Stimulated activated CD4-positive, alpha-beta T cell treated with anti-CD3 and anti-CD28 coated beads, Interleukin-4, amount 100 ng/mL, for 1 hour (primary cell): ENCODE measurements around the gene SWI5.
"Not testable (repeated sequence)": the region's sequence is repeated elsewhere in the genome, so short reads cannot be mapped to it uniquely, and the experiment has no call there.

Source experiments
- DNase-seq: peaks from one replicate; pipeline ENCODE4 v3.0.0-alpha.2; 2020

Gene SWI5

DNA sequence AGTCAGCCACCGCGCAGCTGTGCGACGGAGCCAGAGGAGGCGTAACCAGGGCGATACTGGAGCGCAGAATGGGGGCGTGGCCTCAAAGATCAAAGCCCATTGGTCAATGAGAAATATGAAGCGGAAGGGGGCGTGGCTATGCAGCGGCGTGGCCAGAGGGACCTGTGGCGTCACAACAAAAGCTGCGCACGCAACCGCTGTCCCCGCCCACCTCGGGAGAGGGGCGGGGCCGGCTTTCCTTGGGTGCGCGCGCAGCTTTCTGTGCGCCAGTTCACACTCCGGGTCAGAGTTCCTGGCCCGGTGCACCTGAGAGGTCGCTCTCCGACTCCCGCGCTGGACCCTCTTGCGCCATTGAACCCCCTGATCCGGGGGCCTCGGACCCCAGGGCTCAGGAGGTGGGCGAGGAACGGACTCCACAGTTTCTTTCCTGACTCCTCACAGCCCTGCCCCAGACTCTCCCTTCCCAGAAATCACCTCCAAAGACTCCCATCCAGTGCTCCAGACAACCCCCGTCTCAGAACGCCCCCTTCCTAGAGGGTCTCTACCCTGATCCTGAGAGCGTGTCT is at the start of gene SWI5:
TSS of gene SWI5 (plus strand) at position 269 of the 566 bp plus-strand sequence.
- peak; percentile 100 for DNase-seq

DNA sequence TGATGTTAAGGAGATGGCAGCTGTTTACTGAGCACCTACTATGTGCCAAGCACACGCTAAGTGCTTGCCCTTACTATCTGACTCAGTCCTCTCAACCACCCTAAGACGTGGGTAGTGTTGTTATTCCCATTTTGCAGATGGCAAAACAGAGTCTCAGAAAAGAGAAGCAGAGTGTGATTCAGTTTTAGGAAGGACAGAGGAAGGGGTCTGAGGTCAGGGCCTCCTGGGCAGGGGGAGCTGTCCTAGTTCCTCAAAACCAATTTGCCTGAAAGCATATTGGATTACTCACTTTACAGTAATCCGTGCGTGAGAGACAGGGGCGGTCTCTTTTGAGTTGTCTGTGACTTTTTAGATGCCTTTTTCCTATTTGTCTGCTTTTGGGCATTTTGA is 49.7 kb upstream of the SWI5 start:
- no peak for DNase-seq

DNA sequence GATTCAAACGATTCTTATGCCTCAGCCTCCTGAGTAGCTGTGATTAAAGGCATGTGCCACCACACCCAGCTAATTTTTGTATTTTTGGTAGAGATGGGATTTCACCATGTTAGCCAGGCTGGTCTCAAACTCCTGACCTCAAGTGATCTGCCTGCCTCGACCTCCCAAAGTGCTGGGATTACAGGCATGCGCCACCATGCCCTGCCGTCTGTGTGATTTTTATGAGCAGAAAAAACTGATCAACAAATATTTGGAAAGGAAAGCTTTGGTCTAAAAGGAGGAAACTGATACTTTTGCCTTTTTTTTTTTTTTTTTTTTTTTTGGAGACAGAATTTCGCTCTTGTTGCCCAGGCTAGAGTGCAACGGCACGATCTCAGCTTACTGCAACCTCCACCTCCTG is 45.2 kb upstream of the SWI5 start:
- not testable (repeated sequence) for DNase-seq

DNA sequence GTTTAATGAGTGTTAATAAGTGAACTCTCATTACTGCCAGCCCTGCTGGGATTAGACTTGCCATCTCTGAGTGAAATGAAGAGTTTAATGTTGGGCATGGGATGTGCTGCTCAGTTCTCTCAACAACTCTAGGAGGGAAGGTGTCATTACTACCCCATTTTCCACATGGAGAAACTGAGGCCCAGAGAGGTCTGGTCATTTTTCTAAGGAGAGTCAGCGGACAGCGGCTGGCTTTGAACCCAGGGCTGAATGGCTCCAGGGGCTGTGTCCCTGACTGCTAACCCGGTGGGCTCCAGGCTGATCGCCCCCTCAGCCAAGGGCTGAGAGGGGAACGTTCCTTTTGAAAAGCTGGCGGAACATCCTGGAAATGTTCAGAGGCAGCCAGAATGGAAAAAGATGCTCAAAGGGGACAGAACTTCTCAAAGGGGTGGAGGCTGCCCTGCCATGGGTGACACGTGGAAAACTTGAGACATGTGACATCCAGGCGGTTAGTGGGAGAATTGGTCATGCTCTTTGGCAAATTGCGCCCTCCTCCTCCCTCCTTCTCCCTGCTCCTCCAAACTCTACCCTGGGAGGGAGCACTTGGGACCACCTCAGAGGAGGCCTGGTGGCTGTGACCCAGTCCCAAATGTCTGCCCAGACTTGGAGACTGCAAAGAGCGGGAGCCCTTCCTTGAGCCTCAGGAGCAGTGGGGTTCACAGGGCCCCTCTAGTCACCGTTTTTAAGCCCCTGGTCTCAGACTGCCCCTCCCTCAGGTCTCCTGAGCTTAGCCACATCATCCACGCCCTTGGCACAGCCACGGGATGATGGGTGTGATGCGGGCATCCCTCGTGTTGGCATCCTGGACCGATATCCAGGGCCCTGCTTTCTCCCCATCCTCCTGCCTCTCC is 44.2 kb upstream of the SWI5 start:
- DNase-seq = no peak

DNA sequence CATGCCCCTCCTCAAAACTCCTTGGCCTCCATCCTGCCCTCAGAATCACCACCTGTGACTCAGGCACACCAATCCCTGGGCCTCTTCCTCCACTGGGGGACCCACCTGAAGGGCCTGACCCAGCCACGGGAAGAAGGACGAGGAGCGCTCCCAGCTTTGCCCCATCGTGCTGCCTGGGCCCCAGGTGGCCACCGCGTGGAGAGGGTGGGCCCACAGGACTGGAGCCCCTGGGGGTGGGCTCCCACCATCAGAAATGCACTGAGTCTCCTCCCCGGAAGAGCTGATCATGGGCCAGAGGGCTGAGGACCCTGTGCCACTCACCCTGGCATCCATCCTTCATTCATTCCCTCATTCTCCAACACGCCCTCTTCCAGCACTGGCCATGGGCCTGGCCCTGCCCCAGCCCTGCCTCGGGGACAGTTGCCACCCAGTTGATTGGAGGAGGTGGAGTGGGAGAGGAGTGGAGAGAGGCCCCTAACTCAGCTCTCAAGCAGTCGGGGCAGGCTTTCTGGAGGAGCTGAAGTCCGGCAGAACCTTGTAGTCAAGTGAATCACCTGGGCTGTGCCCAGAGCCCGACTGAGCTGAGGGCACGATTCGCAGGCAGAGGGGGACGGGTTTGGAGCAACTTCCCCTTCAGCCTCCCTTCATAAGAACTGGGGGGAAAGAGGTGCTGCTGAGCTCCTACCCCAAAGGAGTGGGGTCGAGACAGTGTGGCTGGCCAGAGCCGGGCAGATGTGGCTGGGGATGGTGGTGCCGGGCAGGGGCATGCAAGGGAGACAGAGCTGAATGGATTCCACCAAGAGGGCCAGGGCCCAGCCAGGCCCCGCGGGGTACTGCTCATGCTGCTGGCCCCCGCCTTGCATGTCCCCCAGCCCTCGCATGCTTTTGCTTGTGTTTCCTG is 43.3 kb upstream of the SWI5 start:
- DNase-seq = no peak

DNA sequence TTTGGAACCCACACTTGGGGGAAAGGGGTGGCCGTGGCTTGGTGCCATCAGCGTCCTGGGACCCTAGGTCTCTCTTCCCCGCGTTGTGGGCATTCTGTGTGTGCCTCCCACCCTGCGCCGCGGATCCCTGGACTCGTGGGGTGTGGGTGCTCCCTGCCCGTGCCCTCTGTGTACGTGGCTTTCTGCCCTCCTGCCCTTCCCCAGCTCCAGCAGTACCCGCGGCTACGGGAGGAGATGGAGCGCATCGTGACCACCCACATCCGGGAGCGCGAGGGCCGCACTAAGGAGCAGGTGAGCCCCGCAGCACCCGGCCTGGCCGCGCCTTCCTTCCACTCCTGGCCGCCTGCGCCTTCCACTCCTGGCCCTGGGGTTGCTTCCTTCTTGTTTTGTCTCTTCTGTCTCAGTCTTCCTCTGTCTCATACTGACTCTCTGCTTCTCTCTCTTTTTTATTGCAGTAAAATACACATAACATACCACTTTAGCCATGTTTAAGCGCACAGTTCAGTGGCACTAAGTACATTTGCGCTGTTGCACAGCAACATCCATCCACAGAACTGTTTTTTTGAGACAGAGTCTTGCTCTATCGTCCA is 42.2 kb upstream of the SWI5 start:
- DNase-seq = no peak

DNA sequence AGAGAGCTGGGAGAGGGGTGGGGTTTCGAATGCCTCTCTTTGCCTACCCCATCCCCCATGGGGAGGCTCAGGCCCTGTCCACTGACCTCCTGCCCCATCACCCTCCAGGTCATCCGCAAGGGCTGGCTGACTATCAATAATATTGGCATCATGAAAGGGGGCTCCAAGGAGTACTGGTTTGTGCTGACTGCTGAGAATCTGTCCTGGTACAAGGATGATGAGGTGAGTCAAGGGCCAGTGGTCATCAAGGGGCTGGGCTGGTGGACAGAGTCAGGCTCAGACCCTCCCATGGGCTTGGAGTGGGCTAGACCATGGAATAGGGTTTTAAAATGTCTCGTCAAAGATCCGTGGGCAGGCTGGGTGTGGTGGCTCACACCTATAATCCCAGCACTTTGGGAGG is 34.0 kb upstream of the SWI5 start:
- DNase-seq = no peak

DNA sequence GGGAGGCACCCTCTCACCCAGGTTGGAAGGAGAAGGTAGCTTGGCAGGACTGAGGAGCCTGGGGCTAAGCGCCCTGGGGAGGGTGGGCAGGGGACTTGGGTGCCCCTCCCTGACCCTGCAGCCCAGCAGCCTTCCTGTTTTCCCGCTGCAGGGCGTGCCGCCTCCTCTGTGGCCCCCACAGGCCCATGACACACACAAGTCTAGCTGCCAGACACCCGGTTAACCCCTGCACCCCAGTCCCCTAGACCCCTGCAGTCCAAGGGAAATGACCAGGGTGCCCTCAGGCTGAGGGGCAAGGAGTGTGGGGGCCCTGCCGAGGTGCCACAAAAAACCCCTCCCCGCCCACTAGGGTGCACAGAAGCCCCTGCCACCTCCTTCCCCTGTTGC is 33.3 kb upstream of the SWI5 start:
- DNase-seq = no peak

DNA sequence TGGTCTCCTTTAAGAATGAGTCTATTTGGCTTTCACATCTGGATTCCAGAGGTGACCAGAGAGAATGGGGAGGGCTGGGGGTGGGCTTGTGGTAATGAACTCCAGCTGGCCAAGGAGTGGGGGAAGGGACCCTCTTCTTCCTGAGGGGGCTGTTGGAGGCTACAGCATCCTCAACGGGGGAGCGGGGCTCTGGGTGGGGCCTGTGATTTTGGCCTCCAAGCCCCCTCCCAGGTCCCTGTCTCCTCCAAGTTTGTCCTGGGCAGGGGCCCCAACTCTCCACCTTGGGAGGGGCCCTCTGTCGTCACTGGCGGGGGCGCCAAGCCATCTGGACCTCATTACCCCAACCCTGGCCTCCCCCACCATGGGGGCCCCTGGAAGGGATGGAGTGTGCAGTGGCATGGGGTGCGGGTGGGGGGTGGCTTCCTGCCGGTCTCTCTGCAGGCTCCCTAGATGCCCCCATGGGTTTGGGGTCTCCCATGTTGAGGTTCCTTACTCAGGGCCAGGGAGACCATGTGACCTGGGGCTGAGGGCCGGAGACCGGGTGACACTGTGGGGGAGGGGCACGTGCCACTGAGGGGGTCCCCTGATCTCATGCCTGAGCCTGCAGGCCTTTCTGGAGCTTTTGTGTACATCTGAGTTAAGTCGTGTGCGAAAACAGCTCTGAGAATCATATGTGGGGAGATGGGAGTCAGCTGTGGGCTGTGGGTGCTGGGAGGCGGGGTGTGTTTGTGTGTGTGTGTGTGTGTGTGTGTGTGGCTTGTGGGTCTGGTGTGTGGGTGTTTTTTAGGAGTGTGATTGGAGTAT is 32.7 kb upstream of the SWI5 start:
- no peak for DNase-seq

DNA sequence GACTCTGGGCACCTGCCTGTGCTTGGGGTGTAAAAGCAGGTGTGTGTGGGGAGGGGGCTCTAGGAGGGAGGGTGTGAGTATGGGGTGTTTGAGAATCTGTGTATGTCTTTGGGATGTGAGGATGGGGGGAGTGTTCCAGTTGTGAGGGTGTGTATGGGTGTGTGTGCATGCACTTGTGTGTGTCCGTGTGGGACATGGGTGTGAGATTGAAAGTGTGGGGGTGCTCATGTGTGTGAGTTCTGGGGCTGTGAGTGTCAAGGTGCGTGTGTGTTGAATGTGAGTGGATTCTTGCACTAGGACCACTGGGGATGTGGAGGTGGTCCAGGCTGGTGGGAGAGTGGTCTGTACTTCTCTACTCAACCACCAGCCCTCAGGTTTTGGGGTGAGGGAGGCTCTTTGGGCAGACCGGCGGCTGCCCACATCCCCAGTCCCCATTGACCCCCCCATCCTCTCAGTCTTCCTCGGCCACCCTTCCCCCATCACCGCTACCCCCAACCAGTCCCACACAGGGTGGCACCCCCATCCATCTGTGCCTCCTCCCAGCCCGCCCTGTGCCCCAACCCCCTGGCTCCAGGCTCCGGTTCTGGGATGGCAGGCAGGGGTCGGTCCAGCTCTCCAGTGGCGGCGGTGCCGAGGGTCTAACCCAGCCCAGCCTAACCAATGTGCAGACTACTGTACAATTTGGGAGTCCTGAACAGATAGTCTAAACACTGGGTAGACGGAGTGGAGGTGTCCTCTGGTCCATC is 31.8 kb upstream of the SWI5 start:
- no peak for DNase-seq

DNA sequence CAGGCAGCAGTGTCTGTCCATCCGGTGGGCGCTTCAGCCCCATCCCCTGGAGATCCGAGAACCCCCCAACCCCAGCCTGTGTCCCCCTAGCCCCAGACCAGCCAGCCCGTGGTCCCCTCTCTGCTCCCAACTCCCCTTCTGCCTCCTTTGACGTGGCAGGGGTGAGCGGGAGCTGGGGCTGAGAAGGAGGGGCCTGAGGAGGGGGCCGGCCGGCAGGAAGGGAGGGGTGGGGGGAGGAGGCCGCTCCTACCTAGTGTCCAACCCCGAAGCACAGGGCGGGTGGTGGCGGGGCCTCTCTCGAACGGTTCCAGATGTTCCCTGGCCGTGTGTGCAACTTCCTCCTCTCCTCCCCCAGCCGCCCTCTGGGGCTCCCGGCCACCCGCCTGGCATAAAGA is 31.2 kb upstream of the SWI5 start:
- DNase-seq = no peak

DNA sequence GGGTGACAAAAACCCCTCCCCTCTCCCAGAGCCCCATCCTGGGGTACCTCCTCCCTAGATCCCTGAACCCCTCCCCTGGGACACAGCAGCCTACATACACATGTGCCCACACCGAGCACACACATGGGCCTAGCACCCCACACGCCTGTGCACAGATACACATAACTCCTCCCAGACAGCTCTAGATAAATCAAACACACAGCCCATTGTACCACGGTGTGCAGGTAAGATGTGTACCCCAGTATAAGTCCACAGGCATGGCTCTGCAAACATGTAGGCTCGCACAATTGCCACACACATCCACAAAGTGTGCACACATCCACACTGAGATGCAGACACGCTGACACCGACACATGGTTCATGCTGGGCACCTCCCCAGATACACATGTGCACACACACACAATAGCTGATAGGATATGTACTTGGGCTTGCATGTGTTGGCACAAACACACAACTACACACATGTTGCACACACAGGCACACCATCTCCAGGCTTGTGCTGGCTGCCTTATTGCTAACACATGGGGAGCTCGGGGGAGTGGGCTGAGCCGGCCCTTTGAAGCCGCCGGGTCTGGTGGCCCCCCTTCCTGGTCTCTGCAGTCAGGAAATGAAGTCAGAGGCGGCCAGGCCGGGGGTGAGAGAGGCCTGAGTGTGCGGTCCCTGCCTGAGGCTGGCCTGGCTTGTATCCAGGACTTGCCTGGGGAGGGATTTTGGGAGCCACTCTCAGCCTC is 30.5 kb upstream of the SWI5 start:
- no peak for DNase-seq

DNA sequence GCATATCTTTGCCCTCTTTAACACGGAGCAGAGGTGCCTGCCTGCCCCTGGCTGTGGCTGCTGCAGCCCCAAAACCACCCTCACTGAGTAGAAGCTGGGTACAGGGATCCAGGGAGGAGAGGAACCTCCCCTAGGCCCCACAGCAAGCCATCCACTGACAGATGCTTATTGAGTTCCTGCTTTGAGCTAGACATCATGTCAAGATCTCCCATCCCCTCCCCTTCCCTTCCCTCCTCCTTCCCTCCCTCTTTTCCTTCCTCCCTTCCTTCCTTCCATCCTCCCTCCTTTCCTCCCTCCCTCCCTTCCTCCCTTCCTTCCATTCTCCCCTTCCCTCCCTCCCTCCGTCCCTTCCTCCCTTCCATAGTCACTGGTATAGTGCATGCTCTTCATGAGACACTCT is 29.6 kb upstream of the SWI5 start:
- DNase-seq = no peak

DNA sequence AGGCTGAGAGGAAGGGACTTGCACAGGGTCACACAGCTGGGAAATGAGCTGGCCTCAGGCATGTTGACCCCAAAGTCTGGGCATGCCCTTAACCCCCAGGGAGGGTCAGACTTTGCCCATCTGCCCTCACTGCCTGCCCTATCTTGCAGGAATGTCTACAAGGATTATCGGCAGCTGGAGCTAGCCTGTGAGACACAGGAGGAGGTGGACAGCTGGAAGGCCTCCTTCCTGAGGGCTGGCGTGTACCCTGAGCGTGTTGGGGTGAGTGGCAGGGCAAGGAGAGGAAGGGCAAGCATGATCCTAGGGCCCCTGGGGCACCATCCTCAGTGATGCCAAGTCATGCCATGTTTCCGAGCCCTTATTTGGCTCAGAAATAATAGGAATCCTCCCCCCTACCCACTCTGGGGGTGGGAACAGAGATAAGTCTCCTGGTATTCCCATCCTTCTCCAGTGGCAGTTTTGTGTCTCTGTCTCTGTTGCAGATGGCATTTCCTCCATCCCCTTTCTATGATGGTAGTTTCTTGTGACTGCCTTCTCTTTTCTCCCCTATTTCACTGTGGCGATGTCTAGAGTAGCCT is 28.8 kb upstream of the SWI5 start:
- no peak for DNase-seq

DNA sequence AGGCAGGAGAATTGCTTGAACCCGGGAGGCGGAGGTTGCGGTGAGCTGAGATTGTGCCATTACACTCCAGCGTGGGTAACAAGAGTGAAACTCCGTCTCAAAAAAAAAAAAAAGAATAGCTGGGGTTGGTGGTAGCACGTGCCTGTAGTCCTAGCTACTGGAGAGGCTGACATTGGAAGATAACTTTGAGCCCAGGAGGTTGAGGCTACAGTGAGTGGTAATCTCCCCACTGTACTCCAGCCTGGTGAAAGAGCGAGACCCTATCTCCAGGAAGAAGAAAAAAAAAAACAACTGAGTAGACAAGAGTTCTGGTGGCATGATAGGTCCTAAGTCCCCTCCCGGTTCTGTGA is 26.5 kb upstream of the SWI5 start:
- DNase-seq = no peak

DNA sequence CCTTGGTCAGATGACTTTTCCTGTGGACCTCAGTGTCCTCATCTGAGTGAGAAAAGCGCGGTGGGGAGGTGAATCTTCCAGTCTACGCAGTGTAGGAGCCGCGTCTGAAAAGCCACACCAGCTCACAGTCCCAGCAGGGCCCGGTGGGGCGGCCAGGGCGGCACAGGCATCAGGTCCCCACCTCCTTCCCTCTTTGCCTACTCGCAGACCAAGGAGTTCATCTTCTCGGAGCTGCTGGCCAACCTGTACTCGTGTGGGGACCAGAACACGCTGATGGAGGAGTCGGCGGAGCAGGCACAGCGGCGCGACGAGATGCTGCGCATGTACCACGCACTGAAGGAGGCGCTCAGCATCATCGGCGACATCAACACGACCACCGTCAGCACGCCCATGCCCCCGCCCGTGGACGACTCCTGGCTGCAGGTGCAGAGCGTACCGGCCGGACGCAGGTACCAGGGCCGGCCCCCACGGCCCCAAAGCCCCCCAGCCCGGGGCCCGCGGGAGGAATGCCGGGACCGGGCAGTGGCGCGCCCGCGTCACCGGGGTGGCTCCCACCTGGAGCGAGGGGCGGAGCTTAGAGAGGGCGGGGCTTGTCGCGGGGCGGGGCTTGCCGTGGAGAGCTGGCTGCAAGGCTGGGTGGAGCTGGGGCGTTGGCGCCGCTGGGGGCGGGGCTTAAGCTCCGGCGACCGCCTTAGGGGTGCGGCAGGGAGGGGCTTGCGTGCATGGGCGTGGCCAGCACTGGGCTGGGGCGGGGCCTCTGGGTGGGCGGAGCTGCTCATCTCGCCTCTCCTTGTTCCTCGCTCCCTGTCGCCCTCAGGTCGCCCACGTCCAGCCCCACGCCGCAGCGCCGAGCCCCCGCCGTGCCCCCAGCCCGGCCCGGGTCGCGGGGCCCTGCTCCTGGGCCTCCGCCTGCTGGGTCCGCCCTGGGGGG is 25.9 kb upstream of the SWI5 start:
- peak; percentile 99 for DNase-seq

DNA sequence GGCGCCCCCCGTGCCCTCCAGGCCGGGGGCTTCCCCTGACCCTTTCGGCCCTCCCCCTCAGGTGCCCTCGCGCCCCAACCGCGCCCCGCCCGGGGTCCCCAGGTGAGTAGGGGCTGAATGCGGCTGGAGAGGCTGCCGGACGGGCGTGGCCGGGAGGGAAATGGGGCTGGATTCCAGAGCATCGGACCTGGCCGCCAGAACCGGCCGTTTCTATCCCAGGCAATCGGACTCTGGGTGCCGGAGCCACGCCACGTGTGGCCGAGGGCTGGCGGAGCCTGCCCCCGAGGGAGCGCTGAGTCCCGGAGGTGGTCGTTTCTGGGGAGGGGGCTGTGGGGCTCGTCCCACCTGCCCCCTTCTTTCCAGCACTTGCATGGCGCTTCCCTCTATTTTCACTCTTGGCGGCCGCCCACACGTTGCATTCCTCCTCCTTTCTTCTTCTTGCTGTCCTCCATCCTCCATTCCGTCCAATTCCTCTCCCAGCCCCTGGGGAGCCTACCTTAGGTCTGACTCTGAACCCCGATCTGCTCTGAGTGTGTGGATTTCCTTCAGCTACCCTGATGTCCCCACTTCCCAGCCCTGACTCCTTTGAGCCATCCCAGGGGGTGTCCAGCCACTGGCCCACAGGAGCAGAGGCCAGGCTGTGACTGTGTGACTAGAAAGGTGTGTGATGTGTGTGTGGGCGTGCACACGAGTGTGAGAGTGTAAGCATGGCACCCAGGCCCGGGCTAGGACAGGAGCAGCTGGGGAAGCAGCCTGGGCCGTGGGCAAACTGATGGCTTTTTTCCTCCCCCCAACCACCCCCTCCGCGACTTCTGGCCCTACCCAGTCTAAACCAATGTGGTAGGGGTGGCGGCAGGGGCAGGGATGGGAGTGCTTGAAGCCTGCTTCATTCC is 25.0 kb upstream of the SWI5 start:
- peak; percentile 10 for DNase-seq

DNA sequence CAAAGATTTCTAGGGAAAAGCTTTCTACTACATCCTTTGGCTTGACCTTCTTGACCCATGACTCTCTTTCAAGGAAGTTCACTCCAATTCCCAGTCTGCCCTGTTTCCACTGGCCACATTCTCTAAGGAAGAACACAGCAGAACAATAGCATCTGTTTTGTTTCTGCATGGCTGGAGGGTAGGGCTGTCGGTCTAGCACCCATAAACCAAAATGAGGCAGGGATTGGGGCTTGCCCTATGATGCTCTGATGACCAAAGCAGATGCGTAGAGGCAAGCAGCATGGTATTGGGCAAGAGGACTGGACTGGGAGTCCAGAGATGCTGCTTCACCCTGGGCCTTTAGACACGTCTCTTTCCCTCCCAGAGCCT is 24.4 kb upstream of the SWI5 start:
- no peak for DNase-seq
